A549 (cell line): ENCODE results near the gene C8G. TPM values are rescaled to one million over a fixed set of nuclear protein-coding genes. Genes with fewer than 3 reads are reported as not detected.

Source experiments
- ATAC-seq, 2 experiments: fragments of 200-7000 bp in 1 of 2; fragments of >200 bp in 1 of 2; cut with Nextera tagmentation in 1 of 2; cut with Tn5 transposase in 1 of 2; 3 replicates each; pipeline versions ENCODE4 v1.8.0 to v1.9.1; 2018 to 2020; ENCODE audit warnings: mild to moderate bottlenecking in 1 of 2, moderate library complexity in 1 of 2
- CTCF ChIA-PET: fragments of 300-600 bp; sonication (Branson Sonifier 250); formaldehyde crosslinking; extraction: SDS; loops from one replicate; lab custom pipeline; 2021; ENCODE audit warnings: antibody characterized with exemption, inconsistent platforms; lab: Yijun Ruan, JAX
- POLR2A ChIA-PET: fragments of 350-600 bp; formaldehyde crosslinking; extraction: SDS; loops from one replicate; lab custom pipeline; 2021; ENCODE audit warnings: antibody characterized with exemption, inconsistent platforms; lab: Yijun Ruan, JAX
- DNase-seq, 2 experiments: peaks; one replicate each; pipeline versions ENCODE4 v3.0.0 to v3.0.0-alpha.2; 2011 to 2016; ENCODE audit warnings: low read depth in 1 of 2, low spot score in 1 of 2
- FAIRE-seq: peaks from 2 replicates; lab custom pipeline; 2011; peaks lifted over from hg19 to GRCh38; lab: Jason Lieb, UNC
- H3K27ac ChIP-seq, 2 experiments: fragments of >200 bp; sonication (Bioruptor Twin); formaldehyde crosslinking; 3 replicates each; pipeline ENCODE4 v1.5.1; 2016 to 2017
- H3K4me1 ChIP-seq: fragments of >200 bp; sonication (Bioruptor Twin); formaldehyde crosslinking; 3 replicates; pipeline ENCODE4 v1.6.1; 2016
- H3K4me2 ChIP-seq: fragments of >200 bp; sonication (Bioruptor Twin); formaldehyde crosslinking; 3 replicates; pipeline ENCODE4 v1.6.1; 2016
- H3K4me3 ChIP-seq: fragments of >200 bp; sonication (Bioruptor Twin); formaldehyde crosslinking; 3 replicates; pipeline ENCODE4 v1.5.1; 2016
- H3K9me3 ChIP-seq: fragments of >200 bp; sonication (Bioruptor Twin); formaldehyde crosslinking; 3 replicates; pipeline ENCODE4 v1.6.1; 2016
- ATOH8 ChIP-seq: fragments of 250-450 bp; sonication (Bioruptor Pico); IDR thresholded peaks from 2 replicates; pipeline ENCODE4 v1.5.0; 2020; ENCODE audit warnings: low read depth, mild to moderate bottlenecking, moderate library complexity
- CBX8 ChIP-seq: fragments of 200-600 bp; sonication (generic); IDR thresholded peaks from 2 replicates; pipeline ENCODE4 v1.6.1; 2016
- EHF ChIP-seq: fragments of 250-450 bp; sonication (Bioruptor Pico); IDR thresholded peaks from 2 replicates; pipeline ENCODE4 v1.5.0; 2020; ENCODE audit warnings: mild to moderate bottlenecking
- FOSL2 ChIP-seq, 2 experiments: fragments of 450-650 bp in 1 of 2; fragments of >200 bp in 1 of 2; sonication (Bioruptor Twin) in 1 of 2; formaldehyde crosslinking; IDR thresholded peaks; 2 replicates each; pipeline versions ENCODE4 v1.5.0 to v1.6.1; 2016 to 2020; ENCODE audit warnings: mild to moderate bottlenecking in 1 of 2, moderate library complexity in 1 of 2
- HOXB5 ChIP-seq: fragments of 250-450 bp; sonication (Bioruptor Pico); IDR thresholded peaks from 2 replicates; pipeline ENCODE4 v1.5.0; 2020; ENCODE audit warnings: mild to moderate bottlenecking, moderate library complexity
- JUN ChIP-seq, 2 experiments: fragments of >200 bp; sonication (Bioruptor Twin); formaldehyde crosslinking; IDR thresholded peaks; 2 replicates in 1 of 2; 3 replicates in 1 of 2; pipeline ENCODE4 v1.6.1; 2016 to 2017
- JUNB ChIP-seq: fragments of >200 bp; sonication (Bioruptor Twin); formaldehyde crosslinking; IDR thresholded peaks from 2 replicates; pipeline ENCODE4 v1.6.1; 2016
- MAFK ChIP-seq: fragments of 450-650 bp; IDR thresholded peaks from 2 replicates; pipeline ENCODE4 v1.6.1; 2014; ENCODE audit not compliant: partially characterized antibody
- MYC ChIP-seq: IDR thresholded peaks from 2 replicates; pipeline ENCODE4 v1.6.1; 2012; ENCODE audit warnings: mild to moderate bottlenecking, inconsistent platforms, low read length, improper control_type of control experiment, borderline replicate concordance
- NFE2L2 ChIP-seq: fragments of 150-350 bp; conservative IDR thresholded peaks from 2 replicates; pipeline ENCODE4 v1.6.1; 2014; ENCODE audit warnings: low read length
- NPAS2 ChIP-seq: fragments of 250-450 bp; sonication (Bioruptor Pico); IDR thresholded peaks from 2 replicates; pipeline ENCODE4 v1.8.0; 2022; ENCODE audit warnings: mild to moderate bottlenecking, moderate library complexity, borderline replicate concordance
- PHF8 ChIP-seq: fragments of 200-600 bp; sonication (generic); IDR thresholded peaks from 2 replicates; pipeline ENCODE4 v1.6.1; 2016; ENCODE audit warnings: low read depth, mild to moderate bottlenecking, antibody characterized with exemption, moderate library complexity, borderline replicate concordance
- POLR2AphosphoS2 ChIP-seq: conservative IDR thresholded peaks from 2 replicates; pipeline ENCODE4 v1.6.1; 2012; ENCODE audit warnings: low read length, improper control_type of control experiment, inconsistent platforms
- RAD21 ChIP-seq, 2 experiments: fragments of >200 bp in 1 of 2; sonication (Bioruptor Twin) in 1 of 2; formaldehyde crosslinking in 1 of 2; IDR thresholded peaks in 1 of 2; conservative IDR thresholded peaks in 1 of 2; 2 replicates in 1 of 2; 3 replicates in 1 of 2; pipeline ENCODE4 v1.6.1; 2012 to 2018; ENCODE audit warnings: inconsistent platforms in 1 of 2
- RARB ChIP-seq: fragments of 250-450 bp; sonication (Bioruptor Pico); IDR thresholded peaks from 2 replicates; pipeline ENCODE4 v1.8.0; 2021; ENCODE audit warnings: mild to moderate bottlenecking, moderate library complexity
- RCOR1 ChIP-seq: fragments of 150-350 bp; IDR thresholded peaks from 2 replicates; pipeline ENCODE4 v1.6.1; 2014; ENCODE audit warnings: antibody characterized with exemption, low read length, low read depth
- RNF2 ChIP-seq: fragments of 200-600 bp; sonication (generic); IDR thresholded peaks from 2 replicates; pipeline ENCODE4 v1.6.1; 2016; ENCODE audit warnings: low read depth, mild to moderate bottlenecking, antibody characterized with exemption, moderate library complexity, borderline replicate concordance
- SREBF2 ChIP-seq: fragments of 450-650 bp; IDR thresholded peaks from 2 replicates; pipeline ENCODE4 v1.6.1; 2014; ENCODE audit warnings: mild to moderate bottlenecking, moderate library complexity
- ZC3H11A ChIP-seq: fragments of 450-650 bp; IDR thresholded peaks from 2 replicates; pipeline ENCODE4 v1.6.1; 2014; ENCODE audit warnings: antibody characterized with exemption, mild to moderate bottlenecking
- ZSCAN20 ChIP-seq: fragments of 250-450 bp; sonication (Bioruptor Pico); IDR thresholded peaks from 2 replicates; pipeline ENCODE4 v1.8.0; 2022; ENCODE audit warnings: mild to moderate bottlenecking, moderate library complexity
- WGBS: methylation state at CpG from one replicate; pipeline ENCODE4 v1.1.6; 2017; ENCODE audit errors: missing lambda C conversion rate; 5-methylcytosine and 5-hydroxymethylcytosine counted together
- polyA plus RNA-seq, 4 experiments: library from polyadenylated mRNA; depleted of rRNA in 3 of 4; stranded (reverse); fragments of >200 nt; fragmentation: RNase III in 1 of 4; extraction: RNeasy Plus Mini Kit Qiagen cat#74134 plus additional on column Dnase treatment in 1 of 4; gene quantifications; 2 replicates in 3 of 4; 3 replicates in 1 of 4; pipeline ENCODE4 v1.2.3, GENCODE V29; 2011 to 2017

C8G gene
- polyA plus RNA-seq, 2 of the 4 experiments (the other 2 are of a cell fraction), result 0.45 to 1.3 TPM

GRCh38 chr9:136926749-136927148 is 18.3 kb upstream of the C8G start:
- no peak for DNase-seq
- WGBS, result 86% methylated on average over 8 of the region's 13 CpGs
- Histone ChIP-seq H3K4me3 (no peak overlapping the region), H3K27ac (peak overlapping the region in 1 of 2 experiments; percentile 54; a peak in 2 of 6 replicates), H3K4me1 (peaks cover 1% of the 10 kb centered on the region; the same call in 1 of the 3 replicates), H3K4me2 (no peak overlapping the region)
- POLR2A ChIA-PET, result no interaction called here
- CTCF ChIA-PET, result interaction anchor here (0.7 to 2.4 kb wide), 18 partner anchors 10 to 108 kb away, joined by 3 to 10 read pairs (median 4); partner anchors contain the start of gene AJM1
- ATAC-seq, result peak in 1 of 2 experiments; percentile 12; a peak in 1 of 6 replicates
- TF ChIP-seq RARB (CRISPR knock-in tag), result no peak
- TF ChIP-seq, all 56 proteins: peak for 0
- FAIRE-seq, result no peak
- H3K9me3 ChIP-seq, result peaks cover 5% of the 10 kb centered on the region; the same call in 2 of the 3 replicates

- ATAC-seq, result no peak
- no peak for TF ChIP-seq NFE2L2
- TF ChIP-seq RNF2, result no peak
- TF ChIP-seq CBX8, result no peak
- no peak for TF ChIP-seq SREBF2
- no peak for TF ChIP-seq HOXB5 (CRISPR knock-in tag)
- no peak for TF ChIP-seq NPAS2 (CRISPR knock-in tag)
- TF ChIP-seq, all 56 proteins: peak for 0
- WGBS, result 90% methylated on average over 23 of the region's 23 CpGs
- POLR2A ChIA-PET, result no interaction called here
- Histone ChIP-seq H3K4me3 (no peak overlapping the region), H3K9me3 (peaks cover 7% of the 10 kb centered on the region; the same call in 2 of the 3 replicates), H3K4me2 (no peak overlapping the region), H3K27ac (peak overlapping the region in 1 of 2 experiments; percentile 37; a peak in 2 of 6 replicates), H3K4me1 (no peaks in the 10 kb centered on the region)
- DNase-seq (no peak), FAIRE-seq (no peak)
- CTCF ChIA-PET, result interaction anchor here (0.5 to 2.4 kb wide), 13 partner anchors 9 to 838 kb away, joined by 3 to 10 read pairs (median 4); partner anchors contain the start of gene FBXW5
Measured at GRCh38 chr9:136927343-136928271, 17.4 kb upstream of the C8G start.

- DNase-seq, result no peak
- TF ChIP-seq MYC (no peak), MAFK (peak; percentile 37), RCOR1 (no peak)
- Histone ChIP-seq H3K27ac (peak overlapping the region in 1 of 2 experiments; percentile 37; a peak in 2 of 6 replicates), H3K4me3 (no peak overlapping the region), H3K9me3 (peaks cover 10% of the 10 kb centered on the region; the same call in 2 of the 3 replicates), H3K4me1 (peaks cover 1% of the 10 kb centered on the region; the same call in 1 of the 3 replicates), H3K4me2 (no peak overlapping the region)
- FAIRE-seq, result no peak
- peak; percentile 13 to 31; a peak in 3 of 6 replicates for ATAC-seq
- ChIA-PET POLR2A (no interaction called here), CTCF (interaction anchor here (0.5 to 1.5 kb wide), 5 partner anchors 16 to 838 kb away, joined by 3 to 4 read pairs (median 3); partner anchors contain the start of gene FBXW5)
- 93% methylated on average over 9 of the region's 9 CpGs for WGBS
Measured at GRCh38 chr9:136928591-136928990, 16.5 kb upstream of the C8G start.

GRCh38 chr9:136930014-136930413 is 15.0 kb upstream of the C8G start:
- Histone ChIP-seq H3K9me3 (peaks cover 10% of the 10 kb centered on the region; the same call in 2 of the 3 replicates), H3K27ac (no peak overlapping the region), H3K4me1 (peaks cover 13% of the 10 kb centered on the region), H3K4me3 (no peak overlapping the region), H3K4me2 (no peak overlapping the region)
- WGBS, result 97% methylated on average over 4 of the region's 4 CpGs
- DNase-seq (no peak), FAIRE-seq (no peak), ATAC-seq (no peak)
- ChIA-PET POLR2A (no interaction called here), CTCF (no interaction called here)
- TF ChIP-seq JUNB, result no peak
- TF ChIP-seq PHF8, result no peak
- TF ChIP-seq RAD21 (conservative IDR thresholded peaks at IDR 0.05 in 1 of 2, IDR thresholded peaks at IDR 0.05 in 1 of 2), result no peak
- TF ChIP-seq FOSL2 (IDR thresholded peaks at IDR 0.05), result no peak
- no peak for TF ChIP-seq FOSL2 (CRISPR knock-in tag; IDR thresholded peaks at IDR 0.05)
- TF ChIP-seq ZC3H11A, result no peak
- TF ChIP-seq EHF (CRISPR knock-in tag), result no peak
- no peak for TF ChIP-seq POLR2AphosphoS2
- no peak for TF ChIP-seq ZSCAN20 (CRISPR knock-in tag)
- no peak for TF ChIP-seq ATOH8 (CRISPR knock-in tag)
- no peak for TF ChIP-seq JUN (IDR thresholded peaks at IDR 0.05)
- TF ChIP-seq, all 56 proteins: peak for 0
